ENCODE measurements around the gene GMPR.

Gene GMPR

DNA sequence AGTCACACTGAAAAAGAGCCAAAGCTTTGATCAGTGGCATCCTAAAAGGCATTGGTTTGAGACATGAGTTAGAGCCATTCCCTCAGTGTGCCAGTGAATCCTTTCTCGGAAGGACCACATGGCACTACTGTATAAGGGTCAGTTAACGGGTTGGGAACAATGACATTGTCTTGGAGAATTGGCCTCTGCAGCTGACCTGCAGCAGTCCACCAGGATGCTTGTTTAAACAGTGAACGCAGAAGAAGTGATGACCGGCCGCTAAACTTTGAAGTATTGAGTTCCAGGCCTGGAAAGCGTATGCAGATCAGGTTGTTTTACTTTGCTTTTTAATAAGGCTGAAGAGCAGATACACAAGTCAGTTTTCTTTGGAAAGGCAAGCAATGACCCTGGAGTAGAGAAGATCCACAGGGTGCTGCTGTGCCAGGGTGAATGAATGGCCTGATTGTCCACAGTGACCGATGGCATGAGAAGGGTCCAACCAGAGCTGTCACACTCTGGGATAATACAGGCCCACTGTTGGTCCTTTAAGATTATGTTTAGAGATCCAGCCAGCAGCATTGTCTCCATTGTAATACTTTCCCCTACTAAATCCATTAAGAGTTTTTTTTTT lies 57.8 kb downstream of the GMPR start:
- in situ Hi-C loops (cut with HindIII; ENCODE audit: low sequenced_read_pairs): no loop called here
- no peak for DNase-seq (ENCODE audit: low read depth, low spot score)
- H3K4me3 ChIP-seq (ENCODE audit: low read depth, low read length): no peak overlapping the region
- TF ChIP-seq CTCF (IDR thresholded peaks at IDR 0.05; ENCODE audit: low read depth, low read length): no peak

- in situ Hi-C loops (cut with HindIII; ENCODE audit: low sequenced_read_pairs): no loop called here
- DNase-seq (ENCODE audit: low read depth, low spot score): no peak
- no peak for TF ChIP-seq CTCF (IDR thresholded peaks at IDR 0.05; ENCODE audit: low read depth, low read length)
- no peak overlapping the region for H3K4me3 ChIP-seq (ENCODE audit: low read depth, low read length)
These were observed 61.5 kb downstream of the GMPR start for GRCh38 chr6:16299861-16300260.

GRCh38 chr6:16301511-16301910 lies 63.1 kb downstream of the GMPR start:
- DNase-seq (ENCODE audit: low read depth, low spot score): no peak
- H3K4me3 ChIP-seq (ENCODE audit: low read depth, low read length): no peak overlapping the region
- no peak for TF ChIP-seq CTCF (IDR thresholded peaks at IDR 0.05; ENCODE audit: low read depth, low read length)
- in situ Hi-C loops (cut with HindIII; ENCODE audit: low sequenced_read_pairs): no loop called here

DNA sequence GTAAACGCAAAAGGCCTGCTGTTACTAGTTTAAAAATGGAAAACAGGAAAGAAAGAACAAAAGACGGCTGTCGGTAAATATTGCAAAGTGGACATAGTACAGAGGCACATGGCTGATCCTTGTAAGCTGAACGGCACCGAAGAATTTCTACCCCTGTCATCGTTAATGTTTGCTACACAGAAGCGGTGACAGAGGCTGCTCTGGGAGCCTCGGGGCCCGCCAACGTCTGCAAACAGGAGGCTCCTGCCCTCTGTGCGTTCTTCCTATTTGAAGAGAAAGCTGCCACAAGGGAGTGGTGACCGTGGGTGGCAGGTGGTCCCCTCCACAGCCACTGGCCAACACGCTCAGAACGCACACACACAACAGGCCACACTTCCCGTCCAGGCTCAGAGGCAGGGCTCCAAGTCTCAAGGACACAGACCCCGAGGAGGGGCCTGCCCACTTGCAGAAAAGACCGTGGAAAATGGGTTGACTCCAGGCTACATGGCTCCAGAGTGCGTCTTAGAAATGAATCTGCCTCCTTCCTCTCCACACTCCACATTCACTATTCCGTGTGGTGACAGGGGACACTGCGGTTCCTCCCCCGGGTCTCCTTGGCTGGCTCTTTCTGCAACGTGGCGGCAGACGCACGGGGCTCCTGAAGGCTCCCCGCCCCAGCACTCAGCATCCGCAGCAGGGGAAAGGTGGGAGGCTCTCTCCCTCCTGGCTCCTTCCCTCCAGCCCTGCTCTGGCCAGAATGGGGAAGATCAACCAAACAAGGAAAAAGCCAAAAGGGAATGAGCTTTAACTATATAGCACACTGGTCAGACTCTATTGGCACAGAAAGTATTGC lies 64.5 kb downstream of the GMPR start:
- no peak overlapping the region for H3K4me3 ChIP-seq (ENCODE audit: low read depth, low read length)
- DNase-seq (ENCODE audit: low read depth, low spot score): no peak
- TF ChIP-seq CTCF (IDR thresholded peaks at IDR 0.05; ENCODE audit: low read depth, low read length): no peak
- in situ Hi-C loops (cut with HindIII; ENCODE audit: low sequenced_read_pairs): no loop called here

- DNase-seq (ENCODE audit: low read depth, low spot score): no peak
- in situ Hi-C loops (cut with HindIII; ENCODE audit: low sequenced_read_pairs): no loop called here
- no peak for TF ChIP-seq CTCF (IDR thresholded peaks at IDR 0.05; ENCODE audit: low read depth, low read length)
- no peak overlapping the region for H3K4me3 ChIP-seq (ENCODE audit: low read depth, low read length)
These were observed 66.9 kb downstream of the GMPR start for GRCh38 chr6:16305246-16305725.

DNA sequence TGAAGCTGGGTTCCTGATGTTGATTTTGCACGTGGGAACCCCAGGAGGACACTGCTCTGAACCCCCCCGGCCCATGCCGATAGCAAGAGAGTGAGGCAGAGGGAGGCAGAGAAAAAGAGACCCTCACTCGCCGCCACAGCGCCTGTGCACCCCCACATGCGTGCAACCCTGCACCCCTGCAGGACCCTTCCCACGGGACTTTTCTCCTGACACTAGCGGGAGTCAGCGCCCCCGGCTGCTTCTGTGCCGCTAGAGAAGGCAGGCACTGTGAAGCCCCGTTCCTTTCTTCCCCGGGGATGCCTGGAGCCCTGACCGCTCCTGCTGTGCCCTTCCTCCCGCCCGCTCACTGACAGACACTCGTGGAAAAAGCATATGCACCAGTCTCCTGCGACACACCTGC lies 67.4 kb downstream of the GMPR start:
- DNase-seq (ENCODE audit: low read depth, low spot score): no peak
- no peak overlapping the region for H3K4me3 ChIP-seq (ENCODE audit: low read depth, low read length)
- in situ Hi-C loops (cut with HindIII; ENCODE audit: low sequenced_read_pairs): no loop called here
- TF ChIP-seq CTCF (IDR thresholded peaks at IDR 0.05; ENCODE audit: low read depth, low read length): no peak

Measured in astrocyte of the spinal cord (primary cell).